HTERT RPE-1 (cell line): ENCODE measurements around the gene ZFYVE27.
"Not testable (repeated sequence)": the region's sequence is repeated elsewhere in the genome, so short reads cannot be mapped to it uniquely, and the experiment has no call there.

Source experiments
- in situ Hi-C: fragments of 300-500 bp; cut with MboI; formaldehyde crosslinking; loops from 4 replicates; pipeline ENCODE4 v1.14.3; 2020; ENCODE audit warnings: low sequenced_read_pairs

Gene ZFYVE27, protein sequence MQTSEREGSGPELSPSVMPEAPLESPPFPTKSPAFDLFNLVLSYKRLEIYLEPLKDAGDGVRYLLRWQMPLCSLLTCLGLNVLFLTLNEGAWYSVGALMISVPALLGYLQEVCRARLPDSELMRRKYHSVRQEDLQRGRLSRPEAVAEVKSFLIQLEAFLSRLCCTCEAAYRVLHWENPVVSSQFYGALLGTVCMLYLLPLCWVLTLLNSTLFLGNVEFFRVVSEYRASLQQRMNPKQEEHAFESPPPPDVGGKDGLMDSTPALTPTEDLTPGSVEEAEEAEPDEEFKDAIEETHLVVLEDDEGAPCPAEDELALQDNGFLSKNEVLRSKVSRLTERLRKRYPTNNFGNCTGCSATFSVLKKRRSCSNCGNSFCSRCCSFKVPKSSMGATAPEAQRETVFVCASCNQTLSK

DNA sequence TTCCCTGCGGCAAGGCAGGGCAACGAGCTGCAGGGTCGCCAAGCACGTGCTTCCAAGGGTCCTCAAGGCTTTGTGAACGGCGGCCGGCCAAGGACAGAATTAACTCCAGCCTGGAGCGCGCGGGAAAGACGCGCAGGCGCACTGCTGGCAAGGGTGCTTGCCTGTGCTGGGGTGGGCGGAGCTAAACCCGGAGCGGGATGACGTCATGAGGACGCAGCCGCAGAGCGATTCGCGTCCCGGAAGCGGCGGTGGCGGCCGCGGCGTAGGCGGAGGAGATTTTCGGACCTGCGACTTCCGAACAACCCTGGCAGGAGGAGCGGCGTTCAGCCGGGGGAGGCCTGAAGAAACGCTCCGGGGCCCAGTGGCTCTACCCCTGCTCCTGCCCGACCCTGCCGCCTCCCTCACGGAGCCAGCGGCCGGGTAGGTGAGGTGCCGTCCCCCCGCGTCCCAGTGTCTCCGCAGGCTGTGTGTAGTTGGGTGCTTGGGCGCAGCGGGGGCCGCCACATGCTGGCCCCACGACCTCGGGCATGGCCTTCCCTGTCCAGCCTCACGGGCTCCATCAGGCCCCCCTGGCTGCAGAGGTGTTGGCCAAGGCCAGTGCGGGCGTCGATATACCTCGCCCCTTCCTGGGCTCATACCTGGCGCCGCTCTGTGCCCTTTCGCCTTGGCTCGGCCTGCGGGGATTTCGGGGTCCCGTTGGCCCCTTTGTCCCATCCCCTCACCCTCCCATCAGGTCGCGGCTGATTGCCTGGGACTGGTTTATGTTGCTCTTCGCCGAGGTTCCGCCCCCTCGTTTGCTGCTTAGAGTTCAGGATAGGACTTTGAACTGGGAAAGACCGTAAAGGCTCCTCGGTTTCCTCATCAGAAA lies at the start of gene ZFYVE27:
Gene ZFYVE27 (plus strand): TSS at position 227 of the 868 bp plus-strand sequence. CDS start 1,350 bp downstream, outside the sequence.
- in situ Hi-C loops = no loop called here

DNA sequence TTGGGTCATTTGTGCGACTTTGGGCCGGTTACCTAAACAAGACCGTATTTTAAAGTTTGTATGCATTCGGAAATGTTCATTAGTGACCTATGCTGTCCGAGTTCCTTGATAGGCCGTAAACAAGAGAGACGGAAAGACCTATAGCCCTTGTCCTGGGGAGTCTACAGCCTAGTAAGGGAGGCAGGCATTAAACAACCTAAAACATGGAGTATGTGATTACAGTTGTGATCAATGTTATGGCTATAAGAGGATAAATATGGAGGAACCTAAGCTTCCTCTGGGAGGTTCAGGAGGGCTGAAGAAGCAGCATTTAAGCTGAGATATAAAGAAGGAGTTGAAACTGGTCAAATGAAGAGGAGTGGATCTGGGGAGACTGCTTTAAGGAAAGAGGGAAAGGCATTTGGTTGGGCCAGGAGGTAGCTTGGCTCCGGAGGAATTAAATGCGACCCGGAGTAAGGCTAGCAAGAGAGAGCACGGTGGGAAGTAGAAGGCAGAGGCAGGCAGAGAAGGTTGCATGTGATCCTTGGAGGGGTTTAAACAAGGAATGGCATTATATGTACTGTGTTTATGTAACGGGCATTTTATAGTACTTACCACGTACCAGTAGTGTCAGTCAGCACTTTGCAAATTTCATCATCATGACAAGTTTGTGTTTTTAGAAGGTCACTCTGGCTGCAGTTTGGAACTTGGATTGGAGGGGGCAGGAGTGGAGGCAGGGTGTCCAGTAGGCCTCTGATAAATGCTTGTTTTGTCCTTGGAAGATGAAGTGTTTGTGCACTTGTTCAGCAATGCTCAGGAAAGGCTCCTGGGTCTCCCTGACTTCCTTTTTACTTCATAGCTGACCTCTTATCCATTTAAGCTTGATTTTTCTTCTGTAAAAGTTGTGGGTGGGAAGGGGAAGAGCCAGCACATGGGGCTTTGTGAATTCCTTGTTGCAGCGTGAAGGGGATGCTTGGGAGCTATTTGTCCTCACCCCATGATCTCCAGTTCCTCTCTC lies 48.8 kb upstream of the ZFYVE27 start:
- in situ Hi-C loops = no loop called here

DNA sequence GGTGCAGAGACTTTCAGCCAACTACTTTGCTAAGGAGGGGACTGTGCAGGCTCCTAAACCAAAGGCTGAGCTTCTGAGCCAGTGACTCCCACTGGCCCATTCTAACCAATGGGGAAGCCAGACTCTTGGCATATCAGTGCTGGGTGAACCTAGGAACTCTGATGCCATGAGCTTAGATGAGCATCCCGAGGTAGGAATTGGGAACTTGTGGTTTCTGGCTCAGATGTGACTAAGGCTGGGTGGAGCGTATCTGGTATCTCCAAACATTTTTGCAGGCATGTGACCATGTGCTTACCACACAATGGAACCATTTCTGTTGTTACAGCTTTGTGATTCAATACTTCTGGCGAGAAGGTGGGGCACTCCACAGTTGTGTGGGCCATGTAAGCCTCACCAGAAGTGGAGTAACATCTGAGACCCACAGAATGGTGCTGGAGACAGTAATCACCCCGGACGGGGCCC lies 47.3 kb upstream of the ZFYVE27 start:
- in situ Hi-C loops = no loop called here

DNA sequence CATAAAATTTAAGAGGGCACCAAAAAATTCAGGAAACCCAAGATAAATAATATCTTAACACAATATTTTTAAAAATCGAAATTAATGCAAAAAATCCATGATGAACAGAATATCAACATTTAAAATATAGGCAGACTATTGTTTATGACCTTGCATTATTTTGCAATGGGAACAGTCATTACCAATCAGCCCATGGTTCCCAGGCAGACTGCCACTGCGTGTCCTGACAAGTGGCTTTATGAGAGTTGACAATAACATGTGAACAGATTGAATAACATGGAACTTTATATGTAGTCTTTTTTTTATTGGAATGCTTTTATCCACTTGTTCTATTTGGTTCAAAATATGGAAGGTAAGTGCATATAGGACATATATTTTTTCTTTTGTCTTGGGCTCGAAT lies 46.8 kb upstream of the ZFYVE27 start:
- in situ Hi-C loops = no loop called here

DNA sequence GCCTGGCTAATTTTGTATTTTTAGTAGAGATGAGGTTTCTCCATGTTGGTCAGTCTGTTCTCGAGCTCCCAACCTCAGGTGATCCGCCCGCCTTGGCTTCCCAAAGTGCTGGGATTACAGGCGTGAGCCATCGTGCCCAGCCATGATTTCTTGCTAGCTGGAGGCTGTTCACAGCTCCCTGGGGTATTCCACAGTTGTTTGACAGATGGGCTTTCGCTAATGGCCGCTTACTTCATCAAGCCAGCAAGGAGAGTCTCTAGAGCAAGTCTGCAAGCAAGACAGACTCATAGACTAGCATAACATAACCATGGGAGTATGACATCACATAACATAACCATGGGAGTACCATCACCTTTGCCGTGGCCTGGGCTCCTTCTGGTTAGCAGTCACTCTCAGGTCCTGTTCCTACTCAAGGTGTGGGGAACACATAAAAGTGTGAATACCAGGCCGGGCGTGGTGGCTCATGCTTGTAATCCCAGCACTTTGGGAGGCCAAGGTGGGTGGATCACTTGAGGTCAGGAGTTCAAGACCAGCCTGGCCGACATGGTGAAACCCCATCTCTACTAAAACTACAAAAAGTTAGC lies 38.8 kb upstream of the ZFYVE27 start:
- in situ Hi-C loops = not testable (repeated sequence)

DNA sequence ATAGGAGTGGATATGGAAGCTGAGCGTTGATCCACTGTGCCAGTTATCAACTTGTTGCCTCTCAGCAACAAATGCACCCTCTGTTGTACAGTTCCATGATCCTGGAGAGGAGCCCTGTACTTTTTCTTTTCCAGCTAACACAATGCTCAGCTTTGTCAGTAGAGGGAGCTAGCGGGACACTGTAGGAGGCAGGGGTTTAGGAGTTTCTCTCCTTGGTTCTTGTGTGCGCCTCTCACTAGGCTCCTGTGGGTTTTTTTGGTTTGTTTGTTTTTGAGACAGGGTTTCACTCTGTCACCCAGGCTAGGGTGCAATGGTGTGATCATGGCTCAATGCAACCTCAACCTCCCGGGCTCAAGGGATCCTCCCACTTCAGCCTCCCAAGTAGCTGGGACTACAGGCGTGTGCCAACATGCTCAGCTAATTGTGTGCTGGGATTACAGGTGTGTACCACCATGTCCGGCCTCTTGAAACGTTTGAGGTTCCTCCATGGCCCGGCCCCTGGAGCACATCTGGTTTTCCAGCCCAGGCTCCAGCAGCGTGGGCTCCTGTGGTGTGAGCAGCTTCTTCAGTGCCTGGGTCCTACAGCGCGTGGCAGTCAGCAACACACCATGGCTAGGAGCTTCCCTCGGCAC lies 35.4 kb upstream of the ZFYVE27 start:
- in situ Hi-C loops = no loop called here

DNA sequence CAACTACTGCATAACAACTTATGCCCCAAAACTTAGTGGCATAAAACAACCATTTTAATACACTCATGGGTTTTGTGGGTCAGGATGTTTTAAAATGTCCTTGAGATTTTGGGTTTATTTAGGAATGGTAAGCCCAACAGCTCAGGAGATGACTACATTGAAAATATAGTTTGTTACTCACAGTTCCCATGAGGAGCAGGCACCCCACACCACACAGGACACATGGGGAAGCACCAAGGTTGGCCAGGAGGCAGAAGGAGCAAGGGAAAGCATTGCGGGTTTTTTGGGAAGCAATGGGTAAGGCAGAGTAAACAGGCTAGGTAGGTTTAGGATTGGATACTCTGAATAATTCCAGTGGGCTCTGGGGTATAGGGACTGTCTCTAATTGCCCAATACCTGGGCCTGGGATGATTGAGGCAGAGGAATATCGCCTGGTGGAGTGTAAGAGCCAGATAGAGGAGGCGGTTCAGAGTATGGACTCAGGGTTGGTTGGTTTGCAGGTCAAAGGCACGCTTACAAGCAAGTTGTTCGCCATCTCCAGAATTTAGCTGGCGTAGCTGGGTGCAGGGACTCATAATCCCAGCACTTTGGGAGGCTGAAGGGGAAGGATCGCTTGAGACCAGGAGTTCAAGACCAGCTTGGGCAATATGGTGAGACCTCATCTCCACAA lies 33.4 kb upstream of the ZFYVE27 start:
- in situ Hi-C loops = no loop called here

DNA sequence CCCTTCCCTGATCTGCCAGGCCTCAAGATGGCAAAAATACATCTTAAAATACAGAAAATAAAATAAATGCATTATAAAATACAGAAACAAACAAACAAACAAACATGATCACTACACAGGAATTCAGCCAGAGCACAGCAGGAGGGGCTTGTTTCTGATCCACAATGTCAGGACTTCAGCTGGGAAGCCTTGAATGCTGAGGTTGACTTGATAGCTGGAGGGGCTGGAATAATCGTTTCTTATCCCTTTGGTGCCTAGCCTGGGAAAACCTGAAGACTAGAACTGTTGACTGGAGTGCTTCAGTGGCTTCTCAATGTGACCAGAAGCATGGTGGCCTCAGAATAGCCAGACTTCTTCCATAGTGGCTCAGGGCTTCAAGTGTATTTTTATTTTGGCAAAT lies 32.6 kb upstream of the ZFYVE27 start:
- in situ Hi-C loops = no loop called here

DNA sequence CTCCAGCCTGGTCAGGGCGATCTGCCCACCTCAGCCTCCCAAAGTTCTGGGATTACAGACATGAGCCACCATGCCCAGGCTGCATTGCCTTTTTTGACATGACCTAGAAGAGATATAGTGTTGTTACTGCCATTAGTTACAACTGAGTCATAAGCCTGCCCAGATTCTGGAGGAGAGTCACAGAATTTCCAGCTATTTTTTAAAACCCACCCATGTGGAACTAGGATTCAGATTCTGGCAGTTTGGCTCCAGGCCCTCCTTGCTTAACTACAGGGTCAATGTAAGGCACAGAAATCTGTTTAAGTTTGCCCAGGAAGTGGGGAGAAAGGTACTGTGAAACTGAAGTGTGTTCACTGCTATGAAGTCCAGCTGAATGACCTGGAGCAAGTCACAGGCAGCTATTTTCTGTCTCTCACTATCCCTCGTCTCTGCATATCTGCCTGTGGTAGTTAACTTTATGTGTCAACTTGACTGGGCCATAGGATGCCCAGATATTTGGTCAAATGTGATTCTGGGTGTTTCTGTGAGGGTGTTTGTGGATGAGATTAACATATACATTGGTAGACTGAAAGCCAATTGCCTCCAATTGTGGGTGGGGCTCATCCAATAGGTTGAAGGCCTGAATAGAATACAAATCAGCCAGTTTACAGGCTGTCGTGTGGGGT lies 31.8 kb upstream of the ZFYVE27 start:
- in situ Hi-C loops = no loop called here

DNA sequence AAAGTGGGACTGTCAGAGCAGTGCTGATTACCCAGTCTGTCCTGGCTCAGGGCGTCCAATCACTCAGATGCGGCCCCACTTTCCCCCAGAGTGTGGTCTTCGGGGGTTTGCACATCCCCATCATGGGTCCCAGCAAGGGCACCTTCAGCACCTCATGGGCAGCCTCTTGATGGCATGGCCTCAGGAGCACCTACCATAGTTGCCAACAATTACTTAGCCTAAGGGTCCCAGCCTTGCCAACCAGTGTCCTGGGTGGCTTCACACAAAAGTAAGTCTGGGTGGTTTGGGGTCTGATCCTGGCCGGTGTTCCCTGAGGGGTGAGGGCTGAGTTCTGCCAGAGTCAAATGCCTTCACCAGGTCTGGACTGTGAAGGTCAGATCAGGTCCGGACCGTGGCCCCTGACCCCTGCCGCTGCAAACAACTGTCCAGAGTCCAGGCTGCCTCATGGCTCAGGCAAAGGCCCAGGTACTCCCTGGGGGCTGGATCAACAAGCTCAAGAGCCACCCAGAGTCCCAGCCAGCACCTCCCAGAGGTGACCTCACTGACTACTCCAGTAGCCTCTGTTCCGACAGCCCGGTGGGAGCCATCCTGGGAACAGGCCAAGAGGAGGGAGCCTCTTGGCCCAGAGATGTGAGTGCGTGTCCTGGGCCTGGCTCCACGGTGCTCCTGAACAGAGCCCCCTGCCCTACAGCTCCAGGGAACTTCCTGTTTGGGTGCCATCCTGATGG lies 29.6 kb upstream of the ZFYVE27 start:
- in situ Hi-C loops = no loop called here

DNA sequence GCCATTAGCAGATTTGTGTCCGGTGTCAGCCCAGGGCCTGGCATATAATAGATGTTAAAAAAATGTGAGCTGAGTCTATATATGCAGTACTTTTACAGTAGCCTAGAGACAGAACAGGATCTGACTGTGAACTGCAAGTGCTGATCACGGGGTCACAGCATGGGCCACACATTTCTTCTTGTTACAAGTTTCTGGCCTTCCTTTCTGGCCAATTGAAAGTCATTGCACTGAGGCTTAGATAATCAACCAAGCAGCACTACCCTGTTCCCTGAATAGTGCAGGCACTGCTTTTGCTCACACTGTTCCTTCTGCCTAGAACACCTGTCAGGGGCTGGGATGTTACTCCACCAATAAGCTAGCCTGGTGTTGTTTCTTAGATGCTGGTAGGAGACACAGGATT lies 28.8 kb upstream of the ZFYVE27 start:
- in situ Hi-C loops = no loop called here

DNA sequence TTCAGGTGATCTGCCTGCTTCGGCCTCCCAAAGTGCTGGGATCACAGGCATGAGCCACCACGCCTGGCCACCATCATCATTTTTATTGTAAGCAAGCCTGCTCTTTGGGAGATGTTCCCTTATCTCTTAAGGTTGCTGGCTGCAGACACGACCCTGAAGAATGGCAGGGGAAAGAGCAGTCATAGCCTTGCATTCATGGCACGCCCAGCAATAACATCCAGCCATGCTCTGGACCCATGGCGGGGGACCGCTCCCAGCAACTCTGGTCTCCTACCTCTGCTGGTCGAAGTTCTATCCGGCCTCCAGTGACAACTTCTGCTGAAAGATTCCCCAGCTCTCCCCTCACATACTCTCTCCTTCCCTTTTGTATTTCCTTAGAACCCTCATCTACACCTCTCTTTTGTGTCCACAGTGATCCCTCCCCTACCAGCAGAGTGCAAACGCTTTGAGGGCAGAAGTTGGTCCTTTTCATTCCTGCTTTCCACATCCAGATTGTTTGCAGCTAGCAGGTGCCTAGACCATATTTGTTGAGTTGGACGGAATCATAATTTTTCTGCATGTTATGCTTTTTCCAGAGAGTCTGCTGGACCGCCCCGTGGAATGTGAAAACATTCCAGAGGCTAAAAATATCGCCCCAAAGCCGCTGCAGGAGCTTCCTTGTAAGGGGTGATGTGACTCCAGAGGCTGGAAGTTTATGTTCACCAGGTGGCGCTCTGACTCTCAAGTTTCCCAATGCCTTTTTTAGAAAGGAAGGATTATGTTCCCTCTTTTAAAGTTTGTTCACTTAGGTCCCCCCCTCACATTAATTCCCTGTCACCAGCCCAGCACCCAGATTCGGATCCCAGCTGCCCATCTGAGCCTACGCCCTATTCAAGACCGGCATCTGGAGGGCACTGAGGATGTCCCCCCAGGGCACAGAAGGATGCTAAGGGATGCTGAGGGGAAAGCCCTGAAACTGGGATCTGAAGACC lies 27.7 kb upstream of the ZFYVE27 start:
- in situ Hi-C loops = no loop called here

DNA sequence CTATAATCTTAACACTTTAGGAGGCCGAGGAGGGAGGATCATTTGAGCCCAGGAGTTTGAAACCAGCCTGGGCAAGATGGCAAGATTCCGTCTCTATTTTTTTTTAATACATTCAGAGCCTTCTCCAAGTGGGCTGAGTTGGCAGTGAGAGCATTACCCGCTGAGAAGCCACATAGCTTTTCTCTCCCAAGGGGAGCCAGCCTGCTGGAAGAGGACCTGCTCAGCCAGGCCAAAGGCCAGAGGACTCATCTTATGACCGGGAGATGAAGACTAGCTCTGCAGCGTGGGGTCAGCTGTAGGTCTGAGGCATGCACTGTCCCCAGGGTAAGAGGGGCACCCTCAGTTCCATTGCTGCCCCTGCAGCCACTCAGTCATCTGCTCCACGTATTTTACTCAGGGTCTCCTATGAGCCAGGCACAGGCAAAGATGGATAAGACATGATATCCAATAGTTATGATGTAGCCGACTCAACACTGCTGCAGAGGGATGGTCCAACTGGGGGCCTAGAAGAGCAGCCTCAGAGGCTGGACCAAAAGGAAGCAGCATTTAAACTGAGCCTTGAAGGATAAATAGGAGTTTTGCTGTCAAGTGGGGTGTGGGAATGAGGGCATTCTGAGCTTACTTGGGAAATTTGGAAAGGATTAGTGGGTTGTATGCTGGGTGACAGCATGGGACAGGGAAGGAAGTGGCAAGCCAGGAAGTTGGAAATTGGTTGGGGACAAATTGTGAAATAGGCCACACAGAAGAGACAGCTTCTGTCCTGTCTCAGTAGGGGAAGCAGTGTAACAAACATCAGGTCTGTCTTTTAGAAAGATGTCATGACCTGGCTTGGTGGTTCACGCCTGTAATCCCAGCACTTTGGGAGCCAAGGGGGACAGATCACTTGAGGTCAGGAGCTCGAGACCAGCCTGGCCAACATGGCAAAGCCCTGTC lies 25.0 kb upstream of the ZFYVE27 start:
- in situ Hi-C loops = no loop called here

DNA sequence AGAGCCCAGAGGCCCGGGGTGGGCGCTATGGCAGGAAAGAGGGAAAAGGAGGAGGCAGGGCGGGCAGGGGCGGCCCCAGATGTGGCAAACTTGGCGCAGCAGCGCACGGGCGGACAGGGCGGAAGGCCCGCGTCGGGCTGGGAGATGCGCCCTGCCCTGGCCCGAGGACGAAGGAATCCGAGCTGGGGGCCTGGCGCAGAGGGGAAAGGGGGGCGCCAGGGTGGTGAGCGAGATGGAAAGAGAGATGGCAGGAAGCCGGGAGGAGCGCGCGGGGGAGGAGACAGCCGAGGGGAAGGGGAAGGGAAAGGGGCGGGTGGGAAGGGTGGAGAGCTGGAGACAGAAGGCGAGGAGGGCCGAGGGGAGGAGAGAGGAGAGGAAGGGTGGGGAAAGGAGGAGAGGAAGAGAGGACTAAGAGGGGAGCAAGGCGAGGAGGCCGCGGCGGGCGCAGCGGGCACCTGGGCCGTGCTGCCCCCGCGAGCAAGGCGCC lies 23.5 kb upstream of the ZFYVE27 start, which contains the start of gene MARVELD1:
Gene MARVELD1 (plus strand): TSS at position 392 of the 487 bp plus-strand sequence. CDS start 147 bp downstream, outside the sequence.
- in situ Hi-C loops = no loop called here

DNA sequence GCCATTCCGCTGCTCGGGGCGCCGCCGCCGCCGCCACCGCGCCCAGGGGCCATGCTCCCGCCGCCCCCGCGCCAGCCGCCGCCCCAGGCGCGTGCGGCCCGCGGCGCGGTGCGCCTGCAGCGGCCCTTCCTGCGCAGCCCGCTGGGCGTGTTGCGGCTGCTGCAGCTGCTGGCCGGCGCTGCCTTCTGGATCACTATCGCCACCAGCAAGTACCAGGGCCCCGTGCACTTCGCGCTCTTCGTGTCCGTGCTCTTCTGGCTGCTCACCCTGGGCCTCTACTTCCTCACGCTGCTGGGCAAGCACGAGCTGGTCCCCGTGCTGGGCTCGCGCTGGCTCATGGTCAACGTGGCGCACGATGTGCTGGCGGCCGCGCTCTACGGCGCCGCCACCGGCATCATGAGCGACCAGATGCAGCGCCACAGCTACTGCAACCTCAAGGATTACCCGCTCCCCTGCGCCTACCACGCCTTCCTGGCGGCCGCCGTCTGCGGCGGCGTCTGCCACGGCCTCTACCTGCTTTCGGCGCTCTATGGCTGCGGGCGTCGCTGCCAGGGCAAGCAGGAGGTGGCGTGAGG lies 23.0 kb upstream of the ZFYVE27 start:
- in situ Hi-C loops = no loop called here
